Glomerular visceral epithelial cell (primary cell): ENCODE results near the gene PLA2G4F.
A peak's percentile ranks its signal among the peaks of the same experiment; 100 is the strongest.

Source experiments
- DNase-seq: peaks from one replicate; pipeline ENCODE4 v3.0.0-alpha.2; 2016; ENCODE audit errors: extremely low spot score

The PLA2G4F gene

GRCh38 chr15:42131826-42132806 is 24.3 kb downstream of the PLA2G4F start:
- DNase-seq, result no peak

DNA sequence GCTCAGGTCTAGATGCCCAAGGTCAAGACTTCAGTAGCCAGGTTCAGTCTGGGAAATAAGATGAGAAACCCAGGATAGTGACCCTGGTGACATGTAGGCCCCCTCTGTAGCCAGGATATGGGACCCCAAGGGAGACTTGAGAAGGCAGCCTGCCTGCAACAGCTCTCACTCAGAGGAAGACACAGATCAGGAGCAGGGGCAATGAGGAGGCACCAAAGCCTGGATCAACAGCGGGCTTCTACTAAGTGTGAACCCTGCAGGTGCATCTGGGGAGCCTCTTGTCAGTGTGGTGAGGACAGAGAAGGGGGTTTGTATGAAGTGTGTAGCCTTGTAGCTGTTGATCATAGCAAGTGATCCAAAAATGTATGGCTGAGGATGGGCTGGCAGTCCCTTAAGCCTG is 25.4 kb downstream of the PLA2G4F start:
- no peak for DNase-seq

GRCh38 chr15:42130246-42130986 is 26.0 kb downstream of the PLA2G4F start:
- DNase-seq, result no peak

DNA sequence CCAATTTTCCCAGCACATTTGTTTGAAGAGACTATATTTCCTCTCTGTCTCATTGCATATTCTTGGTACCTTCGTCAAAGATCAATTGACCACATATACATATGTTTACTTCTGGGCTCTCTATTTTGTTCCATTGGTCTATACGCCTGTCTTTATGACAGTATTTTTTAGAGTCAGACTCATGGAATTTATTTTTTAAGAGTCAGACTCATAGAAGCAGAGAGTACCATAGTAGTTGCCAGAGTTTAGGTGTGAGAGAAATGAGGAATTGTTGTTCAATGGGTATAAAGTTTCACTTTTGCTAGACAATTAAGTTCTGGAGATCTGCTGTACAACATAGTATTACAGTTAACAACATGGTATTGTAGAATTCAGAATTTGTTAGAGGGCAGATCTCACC is 27.1 kb downstream of the PLA2G4F start:
- no peak for DNase-seq

DNA sequence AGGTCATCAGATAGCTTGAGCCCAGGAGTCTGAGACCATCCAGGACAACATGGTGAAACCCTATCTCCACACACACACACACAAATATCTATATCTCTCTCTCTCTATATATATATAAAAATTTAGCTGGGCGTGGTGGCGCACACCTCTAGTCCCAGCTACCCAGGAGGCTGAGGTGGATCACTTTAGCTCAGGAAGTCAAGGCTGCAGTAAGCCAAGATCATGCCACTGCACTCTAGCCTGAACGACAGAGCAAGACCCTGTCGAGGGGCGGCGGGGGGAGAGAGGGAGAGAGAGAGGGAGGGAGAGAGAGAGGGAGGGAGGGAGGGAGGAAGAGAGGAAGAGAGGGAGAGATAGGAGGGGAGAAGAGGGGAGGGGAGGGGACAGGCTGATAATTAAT is 28.0 kb downstream of the PLA2G4F start:
- DNase-seq, result no peak

DNA sequence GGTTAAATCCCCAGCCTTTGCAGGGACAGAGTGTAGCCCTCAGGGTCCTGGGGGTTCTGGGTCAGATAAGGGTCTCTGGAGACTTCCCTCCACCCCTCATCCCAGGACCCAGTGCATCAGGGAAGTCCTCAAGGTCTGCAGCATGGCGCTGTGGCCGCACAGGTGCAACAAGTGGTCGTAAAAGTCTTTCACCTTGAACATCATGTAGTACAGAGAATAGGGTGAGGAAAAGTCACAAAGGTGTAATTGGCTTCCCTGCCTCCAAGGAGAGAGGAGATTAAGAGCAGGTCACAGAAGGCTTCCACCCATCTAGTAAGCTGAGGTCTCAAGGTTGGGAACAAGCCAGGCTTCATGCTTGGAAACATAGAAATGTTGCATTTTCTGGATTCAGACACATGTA is 32.9 kb downstream of the PLA2G4F start:
- no peak for DNase-seq

- no peak for DNase-seq
Measured at GRCh38 chr15:42121682-42122081, 34.8 kb downstream of the PLA2G4F start.

DNA sequence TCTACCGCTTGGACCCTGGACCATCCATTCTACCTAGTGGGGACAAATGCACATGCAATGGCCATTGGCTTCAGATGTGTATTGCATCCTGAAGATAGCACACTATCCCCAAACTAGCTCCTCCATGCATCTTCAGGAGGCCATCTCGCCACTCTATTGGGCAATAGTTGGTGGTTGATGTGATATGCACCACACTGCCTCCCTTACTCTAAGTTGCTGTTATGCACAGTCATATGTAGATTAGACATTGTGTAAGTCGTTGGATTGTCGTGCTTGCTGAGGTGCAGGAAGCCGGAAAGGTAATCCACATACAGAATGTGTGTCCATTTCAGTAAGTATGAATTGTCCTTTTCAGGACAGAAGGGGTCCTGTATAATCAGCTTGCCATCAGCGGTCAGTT is 35.4 kb downstream of the PLA2G4F start:
- DNase-seq, result no peak

GRCh38 chr15:42120285-42120684 is 36.2 kb downstream of the PLA2G4F start:
- no peak for DNase-seq

DNA sequence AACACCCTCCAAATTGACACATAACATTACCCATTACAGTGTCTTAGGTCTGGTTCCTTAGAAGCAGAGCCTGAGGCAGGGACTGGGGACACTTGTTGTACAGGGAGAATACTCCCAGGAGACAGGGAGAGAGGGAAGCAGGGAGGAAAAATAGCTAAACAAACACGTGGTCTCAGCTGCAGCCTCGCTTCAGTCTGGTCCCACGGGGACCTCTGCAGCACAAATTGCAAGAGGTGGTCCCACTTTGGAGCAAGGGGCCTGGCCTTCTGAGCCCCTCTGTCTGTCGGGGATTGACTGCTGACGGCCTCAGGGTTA is 37.0 kb downstream of the PLA2G4F start:
- no peak for DNase-seq

DNA sequence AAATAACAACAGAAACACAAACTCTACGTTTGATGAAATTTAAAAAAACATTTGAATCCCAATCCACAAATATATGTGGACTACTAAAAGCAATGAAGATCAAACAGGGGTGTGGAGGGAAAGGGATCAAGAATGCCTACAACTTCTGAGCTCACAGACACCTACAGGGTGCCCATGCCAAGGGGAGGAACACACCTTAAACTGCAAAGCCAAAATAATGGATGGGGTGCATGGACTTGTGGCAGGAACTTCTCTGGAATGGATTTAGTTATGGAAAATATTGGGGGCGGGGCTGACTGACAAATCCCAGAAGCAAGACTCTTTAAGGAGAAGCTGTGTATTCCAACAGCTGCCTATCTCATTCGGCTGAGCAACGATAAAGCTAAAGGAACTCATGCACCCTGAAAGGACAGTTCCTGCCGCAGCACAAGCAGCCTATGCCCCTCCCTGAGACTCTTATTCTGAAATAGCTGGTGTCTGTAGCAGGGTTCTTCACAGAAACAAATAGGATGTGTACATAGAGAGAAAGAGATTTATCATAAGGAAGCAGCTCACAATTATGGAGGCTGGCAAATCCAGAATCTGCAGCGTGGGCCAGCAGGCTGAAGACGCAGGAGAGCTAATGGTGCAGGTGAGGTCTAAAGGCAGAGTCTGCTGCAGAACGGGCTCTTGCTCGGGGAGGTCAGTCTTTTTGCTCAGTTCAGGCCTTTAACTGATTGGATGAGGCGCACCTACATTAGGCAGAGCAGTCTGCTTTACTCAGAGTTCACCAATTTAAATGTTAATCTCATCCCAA is 37.6 kb downstream of the PLA2G4F start:
- DNase-seq, result no peak

- DNase-seq, result no peak
Measured at GRCh38 chr15:42111924-42112323, 44.5 kb downstream of the PLA2G4F start.

- no peak for DNase-seq
Measured at GRCh38 chr15:42110367-42110766, 46.1 kb downstream of the PLA2G4F start.

DNA sequence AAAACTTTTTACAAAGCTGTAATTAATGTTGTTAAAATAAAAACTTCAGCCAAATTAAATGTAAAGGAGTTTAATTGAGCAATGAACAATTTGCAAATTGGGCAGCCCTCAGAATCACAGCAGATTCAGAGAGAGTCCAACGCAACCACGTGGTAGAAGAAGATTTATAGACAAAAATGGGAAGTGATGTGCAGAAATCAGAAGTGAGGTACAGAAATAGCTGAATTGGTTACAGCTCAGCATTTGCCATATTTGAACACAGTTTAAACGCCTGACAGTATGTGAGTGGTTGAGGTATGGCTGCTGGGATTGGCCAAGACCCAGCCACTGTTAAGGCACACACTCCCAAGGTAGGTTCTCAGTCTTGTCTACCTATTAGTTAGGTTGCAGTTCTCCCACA is 47.6 kb downstream of the PLA2G4F start:
- DNase-seq, result no peak

DNA sequence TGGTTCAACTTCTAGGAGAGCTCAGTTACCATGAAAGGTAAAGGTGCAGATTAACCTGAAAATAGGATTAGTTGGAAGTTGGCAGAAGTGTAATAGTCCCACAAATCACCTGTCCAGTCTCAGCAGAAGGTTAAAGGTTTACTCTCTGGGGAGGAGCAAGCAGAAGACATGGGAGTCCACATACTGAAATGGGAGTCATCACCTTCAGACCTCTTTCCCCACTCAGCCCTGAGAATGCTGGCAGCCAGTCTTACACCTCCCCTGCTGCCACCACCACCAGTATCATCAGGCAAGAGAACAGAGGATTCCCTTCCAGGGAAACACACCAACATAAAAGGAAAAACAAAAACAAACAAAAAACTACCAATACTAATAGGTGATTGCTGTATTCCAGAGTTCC is 48.2 kb downstream of the PLA2G4F start:
- DNase-seq, result no peak

DNA sequence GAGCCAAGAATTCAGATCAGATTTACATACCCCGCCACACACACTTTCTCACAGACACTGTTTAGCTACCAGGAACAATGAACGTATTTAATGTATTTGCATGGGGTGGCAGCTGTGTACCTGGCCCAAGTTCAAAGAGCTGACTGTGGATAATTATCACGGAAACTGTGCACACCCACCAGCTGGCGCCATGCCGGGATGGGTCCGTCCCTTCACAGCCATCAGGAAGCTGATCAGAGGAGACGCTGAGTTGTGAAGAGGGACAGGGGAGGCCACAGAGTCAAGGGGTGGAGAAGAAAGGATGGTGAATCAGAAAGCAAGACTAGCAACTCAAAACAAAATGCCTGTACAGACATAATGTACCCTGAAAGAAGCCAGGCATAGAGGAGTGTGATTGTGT is 49.0 kb downstream of the PLA2G4F start:
- DNase-seq, result no peak

DNA sequence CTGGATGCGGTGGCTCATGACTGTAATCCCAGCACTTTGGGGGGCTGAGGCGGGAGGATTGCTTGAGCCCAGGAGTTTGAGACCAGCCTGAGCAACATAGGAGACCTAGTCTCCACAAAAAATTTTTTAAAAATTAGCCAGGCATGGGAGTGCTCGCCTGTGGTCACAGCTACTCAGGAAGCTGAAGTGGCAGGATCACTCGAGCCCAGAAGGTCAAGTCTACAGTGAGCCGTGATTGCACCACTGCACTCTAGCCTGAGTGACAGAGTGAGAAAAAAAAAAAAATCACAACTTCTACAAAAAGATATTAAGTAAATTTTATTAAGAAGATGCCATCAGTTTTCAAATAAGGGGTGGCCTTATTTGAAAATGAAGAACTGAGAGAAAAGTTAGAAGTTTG is 50.1 kb downstream of the PLA2G4F start:
- no peak for DNase-seq

DNA sequence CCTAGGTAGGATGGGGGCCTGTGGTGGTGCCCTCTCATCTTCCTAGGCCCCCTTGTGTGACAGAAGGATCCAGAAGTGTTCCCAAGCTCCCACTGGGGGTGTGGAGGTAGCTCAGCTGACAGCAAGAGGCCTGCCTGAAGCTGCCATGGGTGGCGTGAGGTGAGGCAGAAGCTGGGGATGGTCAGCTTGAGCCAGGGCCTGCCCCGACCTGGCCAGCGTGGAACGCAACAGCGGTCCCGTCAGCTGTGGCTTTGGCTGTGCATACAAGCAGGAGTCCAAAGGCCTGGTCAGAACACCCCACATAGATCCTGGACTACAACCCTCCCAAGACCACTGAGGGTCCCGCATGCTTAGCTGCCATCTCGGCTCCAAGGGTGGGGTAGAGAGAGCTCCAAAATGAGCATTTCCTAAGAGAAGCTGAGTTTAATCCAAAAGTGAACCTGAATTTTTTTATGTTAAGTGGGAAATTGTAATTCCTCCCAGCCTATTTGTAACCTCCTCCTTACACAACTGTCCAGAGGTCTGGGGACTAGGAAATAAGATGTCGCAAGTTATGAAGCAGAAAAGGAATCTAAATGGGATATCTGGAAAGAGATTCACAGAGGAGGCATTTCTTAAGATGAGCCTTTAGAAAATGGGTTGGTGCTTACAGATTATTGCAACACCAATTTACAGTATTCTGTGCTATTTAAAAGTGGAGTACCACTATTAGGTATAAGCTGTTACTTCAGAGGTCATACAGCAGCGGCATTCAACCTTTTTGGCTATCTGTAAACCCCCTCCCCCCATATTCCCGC is 52.1 kb downstream of the PLA2G4F start:
- DNase-seq, result no peak

DNA sequence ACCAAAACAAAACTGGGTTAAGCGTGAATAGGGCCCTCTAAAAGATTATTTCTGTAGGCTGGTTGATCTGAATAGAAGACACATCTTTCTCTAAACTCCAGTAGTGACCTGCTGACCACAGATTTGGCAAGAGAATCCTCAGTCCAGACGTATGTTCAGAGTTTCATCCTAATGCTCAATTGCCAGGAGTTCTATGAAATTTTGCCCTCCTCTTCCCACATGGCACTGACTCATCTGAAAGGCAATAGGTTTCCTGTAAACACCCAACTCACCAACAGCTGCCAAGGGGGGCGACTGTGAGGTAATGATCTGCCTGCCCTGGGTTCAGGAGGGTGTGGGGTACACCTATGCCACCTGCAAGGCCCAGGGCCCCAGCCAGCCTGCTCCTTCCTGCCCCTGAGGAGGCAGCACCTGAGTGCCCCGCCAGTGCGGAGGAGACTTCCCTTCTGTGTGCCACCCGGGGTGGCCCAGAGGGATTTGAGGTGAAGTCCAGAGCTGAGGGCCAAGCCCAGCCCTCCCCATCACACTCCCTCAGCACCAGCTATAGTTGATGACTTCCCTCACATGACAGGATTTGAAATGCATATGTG is 53.7 kb downstream of the PLA2G4F start:
- peak; percentile 67 for DNase-seq

DNA sequence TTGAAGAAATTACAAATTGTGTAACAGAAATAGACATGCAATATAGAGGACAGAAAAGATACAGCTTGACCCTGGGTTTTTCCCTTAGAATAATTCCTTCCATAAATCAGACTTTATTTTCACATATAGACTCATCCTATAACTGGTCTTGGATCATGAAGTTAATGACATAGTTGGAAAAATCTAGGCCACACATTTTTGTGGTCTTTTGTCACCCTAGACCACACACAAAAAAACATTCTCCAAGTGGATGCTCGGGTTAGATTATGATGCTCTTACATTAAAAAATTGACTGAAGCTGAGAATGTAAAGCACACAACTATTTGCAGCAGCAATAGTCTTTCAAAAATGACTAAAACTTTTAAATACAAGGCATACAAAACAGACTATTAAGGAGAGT is 54.6 kb downstream of the PLA2G4F start:
- DNase-seq, result peak; percentile 49
